Melanocyte of skin (primary cell): ENCODE measurements around the gene DIP2A. TPM values are rescaled to one million over a fixed set of nuclear protein-coding genes. Genes with fewer than 3 reads are reported as not detected.

Experiments used
- small RNA-seq, 2 donors: library from RNA; depleted of rRNA; stranded (forward); fragments of <200 nt; gene quantifications; one replicate each; pipeline ENCODE3, GENCODE V24; 2012
- total RNA-seq, 2 donors: library from RNA; depleted of rRNA; stranded (reverse); fragments of >200 nt; gene quantifications; 2 replicates each; pipeline ENCODE4 v1.2.3, GENCODE V29; 2012

DIP2A gene, protein sequence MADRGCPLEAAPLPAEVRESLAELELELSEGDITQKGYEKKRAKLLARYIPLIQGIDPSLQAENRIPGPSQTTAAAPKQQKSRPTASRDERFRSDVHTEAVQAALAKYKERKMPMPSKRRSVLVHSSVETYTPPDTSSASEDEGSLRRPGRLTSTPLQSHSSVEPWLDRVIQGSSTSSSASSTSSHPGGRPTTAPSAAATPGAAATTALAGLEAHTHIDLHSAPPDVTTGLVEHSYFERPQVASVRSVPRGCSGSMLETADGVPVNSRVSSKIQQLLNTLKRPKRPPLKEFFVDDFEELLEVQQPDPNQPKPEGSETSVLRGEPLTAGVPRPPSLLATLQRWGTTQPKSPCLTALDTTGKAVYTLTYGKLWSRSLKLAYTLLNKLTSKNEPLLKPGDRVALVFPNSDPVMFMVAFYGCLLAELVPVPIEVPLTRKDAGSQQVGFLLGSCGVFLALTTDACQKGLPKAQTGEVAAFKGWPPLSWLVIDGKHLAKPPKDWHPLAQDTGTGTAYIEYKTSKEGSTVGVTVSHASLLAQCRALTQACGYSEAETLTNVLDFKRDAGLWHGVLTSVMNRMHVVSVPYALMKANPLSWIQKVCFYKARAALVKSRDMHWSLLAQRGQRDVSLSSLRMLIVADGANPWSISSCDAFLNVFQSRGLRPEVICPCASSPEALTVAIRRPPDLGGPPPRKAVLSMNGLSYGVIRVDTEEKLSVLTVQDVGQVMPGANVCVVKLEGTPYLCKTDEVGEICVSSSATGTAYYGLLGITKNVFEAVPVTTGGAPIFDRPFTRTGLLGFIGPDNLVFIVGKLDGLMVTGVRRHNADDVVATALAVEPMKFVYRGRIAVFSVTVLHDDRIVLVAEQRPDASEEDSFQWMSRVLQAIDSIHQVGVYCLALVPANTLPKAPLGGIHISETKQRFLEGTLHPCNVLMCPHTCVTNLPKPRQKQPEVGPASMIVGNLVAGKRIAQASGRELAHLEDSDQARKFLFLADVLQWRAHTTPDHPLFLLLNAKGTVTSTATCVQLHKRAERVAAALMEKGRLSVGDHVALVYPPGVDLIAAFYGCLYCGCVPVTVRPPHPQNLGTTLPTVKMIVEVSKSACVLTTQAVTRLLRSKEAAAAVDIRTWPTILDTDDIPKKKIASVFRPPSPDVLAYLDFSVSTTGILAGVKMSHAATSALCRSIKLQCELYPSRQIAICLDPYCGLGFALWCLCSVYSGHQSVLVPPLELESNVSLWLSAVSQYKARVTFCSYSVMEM (N-terminal part only)
- 10 to 100 TPM; 23.3 to 23.4 TPM for total RNA-seq

DNA sequence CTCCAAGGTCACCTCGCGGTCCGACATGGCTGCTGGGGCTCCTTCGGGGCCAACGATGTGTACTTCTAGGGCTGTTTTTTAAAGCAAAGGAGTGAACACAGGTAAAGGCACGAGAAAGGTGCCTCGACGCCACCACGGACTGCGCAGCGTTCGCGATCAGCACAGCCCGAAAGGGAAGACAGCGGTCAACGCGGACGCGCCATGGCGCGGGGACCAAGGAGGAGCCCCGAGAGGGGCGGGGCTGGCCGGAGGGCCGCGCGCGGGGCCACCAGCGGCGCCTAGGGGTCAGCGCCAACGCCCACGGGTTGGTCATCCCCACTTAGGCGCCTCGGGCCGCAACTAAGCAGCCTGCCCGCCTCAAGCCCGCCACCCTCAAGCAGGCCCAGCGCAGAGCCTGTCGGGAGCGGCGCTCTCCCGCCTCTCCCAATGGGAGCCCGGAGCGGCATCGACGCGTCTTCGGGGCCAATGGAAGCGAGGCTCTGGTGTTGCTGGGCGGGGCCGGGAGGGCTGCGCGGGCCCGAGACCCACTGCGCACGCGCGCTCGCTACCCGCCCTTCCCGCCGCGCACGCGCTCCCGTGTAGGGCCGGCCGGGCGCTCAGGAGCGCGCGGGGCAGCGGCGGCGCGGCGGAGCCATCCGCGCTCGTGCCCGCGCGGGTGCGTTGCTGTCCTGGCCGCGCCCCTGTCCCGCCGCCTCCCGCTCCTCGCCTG, at the start of gene DIP2A:
Gene DIP2A (plus strand): TSS at position 577 of the 709 bp plus-strand sequence. CDS start 241 bp downstream, outside the sequence.

DNA sequence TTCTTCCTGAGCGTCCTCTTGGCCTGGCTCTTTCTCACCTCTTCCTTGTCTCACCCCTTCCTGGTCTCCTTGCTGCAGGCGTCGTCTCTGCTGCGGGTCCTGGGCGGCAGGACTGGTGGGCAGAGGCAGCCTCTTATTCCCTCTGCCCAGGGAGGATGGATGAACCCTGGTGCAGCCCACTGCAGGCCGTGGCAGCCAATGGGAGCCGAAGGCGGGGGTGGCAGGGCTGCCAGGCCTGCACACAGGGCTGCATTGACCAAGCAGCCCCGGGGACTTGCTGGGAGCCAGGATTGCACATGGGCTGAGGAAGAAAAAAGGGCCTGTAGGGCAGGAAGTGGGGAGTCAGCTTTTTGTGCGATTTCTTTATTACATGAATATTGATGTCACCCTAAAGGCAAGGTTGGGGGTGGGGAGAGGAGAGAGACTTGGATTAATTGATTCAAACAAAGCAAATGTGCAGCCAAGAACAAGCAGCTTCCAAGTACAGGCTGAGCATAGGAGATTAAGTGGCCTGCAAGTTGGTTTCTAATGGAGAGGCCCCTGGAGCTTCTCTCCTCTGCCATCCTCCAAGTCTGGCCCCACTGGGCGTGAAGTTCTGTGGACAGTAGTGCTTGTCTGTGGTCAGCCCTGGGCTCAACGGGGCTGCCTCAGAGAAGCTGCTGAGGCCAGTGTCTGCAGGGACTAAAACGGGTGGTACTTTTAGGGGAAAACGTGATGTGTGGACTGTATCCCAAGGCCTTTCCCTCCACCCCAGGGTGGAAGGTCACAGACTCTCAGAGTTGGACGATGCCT, 146.5 kb downstream of the DIP2A start, which contains the start of gene S100B:
Gene S100B (minus strand): TSS at position 108 of the 792 bp plus-strand sequence. CDS start 2,667 bp downstream, outside the sequence.

Small RNA genes within 50 kb of the gene (small RNA-seq; reads per million reads assigned to genes)
- gene RNU6-396P = 0 reads per million in 2 donors

Other genes starting within 250 kb of the DIP2A start
- gene LSS, start 230.1 kb upstream of the DIP2A start, total RNA-seq = 100 to 1,000 TPM in 1 of 2 donors, 10 to 100 TPM in 1; 86.9 to 307 TPM
- 10 to 100 TPM; 58.2 to 79.6 TPM for gene MCM3AP, start 173.3 kb upstream of the DIP2A start, total RNA-seq
- gene YBEY, start 172.5 kb upstream of the DIP2A start, total RNA-seq = 10 to 100 TPM in 1 of 2 donors, 1 to 10 TPM in 1; 7.3 to 10.3 TPM
- gene C21orf58, start 135.0 kb upstream of the DIP2A start, total RNA-seq = 1 to 10 TPM; 5.5 to 8.0 TPM
- gene PCNT, start 134.7 kb upstream of the DIP2A start, total RNA-seq = 10 to 100 TPM; 15.7 to 16.9 TPM
- 100 to 1,000 TPM; 667 to 746 TPM for gene S100B, start 146.2 kb downstream of the DIP2A start, total RNA-seq
- 100 to 1,000 TPM; 115 to 121 TPM for gene PRMT2, start 176.8 kb downstream of the DIP2A start, total RNA-seq